IMR-90 (cell line): ENCODE data around the gene KCNK18. TPM values are rescaled to one million over a fixed set of nuclear protein-coding genes. Genes with fewer than 3 reads are reported as not detected.

ENCODE experiments used
- ATAC-seq: fragments of 200-7000 bp; cut with Tn5 transposase; 2 replicates; pipeline ENCODE4 v1.9.1; 2020; ENCODE audit warnings: low read depth, mild to moderate bottlenecking, moderate library complexity
- BruUV-seq: library from RNA; stranded (reverse); fragments of 400-500 nt; replicated peaks from 2 replicates; lab custom pipeline; 2021; lab: Mats Ljungman, UMichigan
- CTCF ChIA-PET: fragments of 300-600 bp; formaldehyde crosslinking; extraction: SDS; loops from one replicate; lab custom pipeline; 2021; ENCODE audit warnings: antibody characterized with exemption; lab: Yijun Ruan, JAX
- POLR2A ChIA-PET: fragments of 300-600 bp; sonication (Branson Sonifier 250); formaldehyde crosslinking; loops from one replicate; lab custom pipeline; 2022; ENCODE audit warnings: antibody characterized with exemption; ENCODE audit not compliant: unreplicated experiment; lab: Charles Lee
- DNase-seq: peaks from one replicate; pipeline ENCODE4 v3.0.0; 2013
- H2AFZ ChIP-seq: replicated peaks from 2 replicates; pipeline ENCODE3; 2013; ENCODE audit warnings: low read length, mild to moderate bottlenecking; ENCODE audit not compliant: poor library complexity
- H2AK5ac ChIP-seq: 2 replicates; pipeline ENCODE4 v1.6.1; 2013; ENCODE audit warnings: low read depth, low read length, inconsistent platforms
- H2AK9ac ChIP-seq: replicated peaks from 2 replicates; pipeline ENCODE3; 2013; ENCODE audit warnings: mild to moderate bottlenecking, low read depth, low read length, moderate library complexity; ENCODE audit not compliant: poor library complexity
- H2BK120ac ChIP-seq: 2 replicates; pipeline ENCODE4 v1.6.1; 2013; ENCODE audit warnings: low read depth, low read length, inconsistent platforms
- H2BK15ac ChIP-seq: 3 replicates; pipeline ENCODE4 v1.6.1; 2013; ENCODE audit warnings: low read depth, low read length, inconsistent platforms
- H2BK20ac ChIP-seq: 2 replicates; pipeline ENCODE4 v1.6.1; 2013; ENCODE audit warnings: low read depth, mild to moderate bottlenecking, inconsistent platforms, low read length, moderate library complexity
- H2BK5ac ChIP-seq: 2 replicates; pipeline ENCODE4 v1.6.1; 2013; ENCODE audit warnings: mild to moderate bottlenecking, low read depth, low read length, inconsistent platforms; ENCODE audit not compliant: poor library complexity, severe bottlenecking
- H3K14ac ChIP-seq: replicated peaks from 2 replicates; pipeline ENCODE4 v1.6.1; 2013; ENCODE audit warnings: low read depth, low read length, inconsistent platforms
- H3K18ac ChIP-seq: 2 replicates; pipeline ENCODE4 v1.6.1; 2013; ENCODE audit warnings: low read depth, low read length, control low read depth
- H3K23ac ChIP-seq: 2 replicates; pipeline ENCODE4 v1.6.1; 2013; ENCODE audit warnings: low read depth, low read length, inconsistent platforms
- H3K27ac ChIP-seq: 2 replicates; pipeline ENCODE4 v1.5.1; 2013; ENCODE audit warnings: mild to moderate bottlenecking, control low read depth, low read length; ENCODE audit not compliant: insufficient read depth
- H3K27me3 ChIP-seq: 2 replicates; pipeline ENCODE4 v1.6.1; 2013; ENCODE audit warnings: low read length; ENCODE audit not compliant: control insufficient read depth, insufficient read depth
- H3K36me3 ChIP-seq: 2 replicates; pipeline ENCODE4 v1.6.1; 2013; ENCODE audit warnings: low read length, mixed read lengths; ENCODE audit not compliant: control insufficient read depth, insufficient read depth
- H3K4ac ChIP-seq: 2 replicates; pipeline ENCODE4 v1.6.1; 2013; ENCODE audit warnings: low read depth, low read length, inconsistent platforms
- H3K4me1 ChIP-seq: 2 replicates; pipeline ENCODE4 v1.6.1; 2013; ENCODE audit warnings: low read length, mixed read lengths; ENCODE audit not compliant: control insufficient read depth, insufficient read depth
- H3K4me2 ChIP-seq: 2 replicates; pipeline ENCODE4 v1.6.1; 2013; ENCODE audit warnings: low read depth, mild to moderate bottlenecking, control low read depth, low read length, moderate library complexity
- H3K4me3 ChIP-seq: 2 replicates; pipeline ENCODE4 v1.5.1; 2013; ENCODE audit warnings: low read depth, mild to moderate bottlenecking, control low read depth, low read length, moderate library complexity; ENCODE audit not compliant: insufficient read depth
- H3K56ac ChIP-seq: 2 replicates; pipeline ENCODE4 v1.6.1; 2013; ENCODE audit warnings: low read length, inconsistent platforms; ENCODE audit not compliant: insufficient read depth; ENCODE audit errors: extremely low read depth
- H3K79me1 ChIP-seq, 2 experiments: 2 replicates each; pipeline ENCODE4 v1.6.1; 2013; ENCODE audit warnings: low read length in 2 of 2, inconsistent platforms in 1 of 2, low read depth in 1 of 2
- H3K9ac ChIP-seq: 2 replicates; pipeline ENCODE4 v1.6.1; 2013; ENCODE audit warnings: low read depth, low read length, control low read depth
- H3K9me1 ChIP-seq: 2 replicates; pipeline ENCODE4 v1.6.1; 2013; ENCODE audit warnings: low read length, inconsistent platforms; ENCODE audit not compliant: insufficient read depth
- H3K9me3 ChIP-seq: 2 replicates; pipeline ENCODE4 v1.6.1; 2013; ENCODE audit warnings: low read length; ENCODE audit not compliant: control insufficient read depth, insufficient read depth
- H4K20me1 ChIP-seq: 2 replicates; pipeline ENCODE4 v1.6.1; 2013; ENCODE audit warnings: low read length, inconsistent platforms; ENCODE audit not compliant: insufficient read depth
- H4K5ac ChIP-seq: 2 replicates; pipeline ENCODE4 v1.6.1; 2013; ENCODE audit warnings: mild to moderate bottlenecking, low read depth, low read length, control low read depth
- H4K8ac ChIP-seq, 2 experiments: 2 replicates each; pipeline ENCODE4 v1.6.1; 2013; ENCODE audit warnings: low read depth in 2 of 2, low read length in 2 of 2, control low read depth in 1 of 2, inconsistent platforms in 1 of 2
- H4K91ac ChIP-seq: 2 replicates; pipeline ENCODE4 v1.6.1; 2013; ENCODE audit warnings: low read depth, low read length, inconsistent platforms; ENCODE audit not compliant: insufficient read depth
- BHLHE40 ChIP-seq: fragments of 150-350 bp; IDR thresholded peaks from 2 replicates; pipeline ENCODE4 v1.6.1; 2016; ENCODE audit warnings: mild to moderate bottlenecking, low read depth, low read length
- MAFK ChIP-seq: IDR thresholded peaks from 2 replicates; pipeline ENCODE4 v1.6.1; 2012; ENCODE audit warnings: low read depth, low read length, improper control_type of control experiment
- RCOR1 ChIP-seq: IDR thresholded peaks from 2 replicates; pipeline ENCODE4 v1.6.1; 2012; ENCODE audit warnings: mild to moderate bottlenecking, low read length, improper control_type of control experiment; ENCODE audit not compliant: insufficient replicate concordance
- RFX5 ChIP-seq: IDR thresholded peaks from 2 replicates; pipeline ENCODE4 v1.8.0; 2012; ENCODE audit warnings: low read depth, mild to moderate bottlenecking, low read length, moderate library complexity
- SMC3 ChIP-seq: fragments of 150-350 bp; IDR thresholded peaks from 2 replicates; pipeline ENCODE4 v1.6.1; 2016; ENCODE audit warnings: low read depth, mild to moderate bottlenecking, antibody characterized with exemption, low read length, moderate library complexity
- USF2 ChIP-seq: fragments of 150-350 bp; IDR thresholded peaks from 2 replicates; pipeline ENCODE4 v1.6.1; 2017; ENCODE audit warnings: mild to moderate bottlenecking, antibody characterized with exemption, low read length, low read depth
- WGBS, 2 experiments: methylation state at CpG; one replicate each; pipeline versions ENCODE4 v1.1.5 to v1.1.7; 2013; ENCODE audit warnings: missing lambda C conversion rate in 2 of 2; ENCODE audit not compliant: insufficient read length in 1 of 2; ENCODE audit errors: extremely low coverage in 2 of 2; 5-methylcytosine and 5-hydroxymethylcytosine counted together
- dilution Hi-C: fragments of 300-500 bp; cut with HindIII; formaldehyde crosslinking; loops from one replicate; pipeline ENCODE4 v1.14.3; 2018; ENCODE audit warnings: low sequenced_read_pairs; ENCODE audit not compliant: unreplicated experiment
- in situ Hi-C: fragments of 300-500 bp; cut with MboI; formaldehyde crosslinking; loops from 3 replicates; pipeline ENCODE4 v1.14.3; 2019; ENCODE audit warnings: low sequenced_read_pairs, inconsistent platforms, mixed read lengths
- intact Hi-C: fragments of 100-400 bp; cut with micrococcal nuclease; formaldehyde crosslinking; loops from 2 replicates; pipeline ENCODE4 v1.10.0; 2022
- polyA plus RNA-seq, 3 experiments: library from polyadenylated mRNA; depleted of rRNA; stranded (reverse); fragments of >200 nt; gene quantifications; 2 replicates each; pipeline ENCODE4 v1.2.3, GENCODE V29; 2012; ENCODE audit warnings: low replicate concordance in 1 of 3
- total RNA-seq: library from RNA; depleted of rRNA; stranded (reverse); fragments of >200 nt; gene quantifications from 2 replicates; pipeline ENCODE4 v1.2.3, GENCODE V29; 2012

KCNK18 gene
- total and polyA plus RNA-seq, 2 of the 4 experiments (the other 2 are of a cell fraction), result not detected

- Histone ChIP-seq H4K91ac (no peak overlapping the region), H2BK5ac (no peak overlapping the region), H4K5ac (no peak overlapping the region), H2AFZ (peak overlapping the region; percentile 97), H3K9me1 (no peaks in the 10 kb centered on the region), H3K36me3 (no peaks in the 10 kb centered on the region), H3K18ac (no peak overlapping the region), H4K8ac (no peak overlapping the region), H2BK120ac (no peak overlapping the region), H3K79me1 (no peaks in the 10 kb centered on the region), H3K4ac (no peak overlapping the region), H3K23ac (no peak overlapping the region), H3K4me2 (peak overlapping the region; percentile 77), H2BK20ac (no peak overlapping the region), H3K9ac (no peak overlapping the region), H3K56ac (no peak overlapping the region), H2AK9ac (peak overlapping the region; percentile 85), H2BK15ac (no peak overlapping the region), H4K20me1 (no peaks in the 10 kb centered on the region), H3K14ac (no peak overlapping the region), H2AK5ac (no peak overlapping the region), H3K9me3 (no peaks in the 10 kb centered on the region), H3K27me3 (peaks cover 10% of the 10 kb centered on the region), H3K4me3 (peak overlapping the region; percentile 34), H3K4me1 (no peaks in the 10 kb centered on the region), H3K27ac (no peak overlapping the region)
- DNase-seq (no peak), ATAC-seq (peak; percentile 31)
- WGBS, 2 experiments, result 10% methylated on average over 11 of the region's 22 CpGs; no CpG with 5 or more reads in 1 of the 2 experiments
- in situ Hi-C loops, result loop anchor here (25.0 kb wide), 1 partner anchor 1020 kb away; no protein-coding TSS in a partner anchor
- intact Hi-C loops, result loop anchor here (2.0 to 10.0 kb wide), 4 partner anchors 158 to 1024 kb away; partner anchors contain the start of gene PDZD8
- dilution Hi-C loops, result no loop called here
- ChIA-PET CTCF (interaction anchor here (0.6 to 3.2 kb wide), 19 partner anchors 9 to 1242 kb away, joined by 3 to 37 read pairs (median 4); no protein-coding TSS in a partner anchor), POLR2A (no interaction called here)
- TF ChIP-seq BHLHE40 (no peak), RFX5 (no peak), RCOR1 (no peak), MAFK (no peak), SMC3 (no peak), USF2 (no peak)
- BruUV-seq, result no TSS peak
These were observed 20.0 kb downstream of the KCNK18 start for GRCh38 chr10:117217196-117217761.
